Central memory CD4-positive, alpha-beta T cell (primary cell): Measurements from ENCODE around the gene LYPD6B.

Source experiments
- DNase-seq: peaks from one replicate; pipeline ENCODE4 v3.0.0; 2022

LYPD6B gene

DNA sequence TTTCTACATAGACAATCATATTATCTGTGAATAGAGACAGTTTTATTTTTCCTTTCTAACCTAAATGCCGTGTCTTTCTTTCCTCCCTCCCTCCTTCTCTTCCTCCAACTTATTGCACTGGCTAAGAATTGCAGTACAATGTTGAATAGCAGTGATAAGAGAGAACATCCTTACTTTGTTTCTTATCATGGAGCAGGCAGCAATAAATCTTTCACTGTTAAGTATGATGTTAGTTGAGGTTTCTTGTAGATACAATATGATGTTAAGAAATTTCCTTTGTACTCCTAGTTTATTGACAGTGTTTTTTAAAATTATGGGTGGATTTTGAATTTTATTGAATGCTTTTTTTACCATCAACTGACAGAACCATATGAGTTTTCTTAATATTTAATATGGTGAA is 6.0 kb downstream of the LYPD6B start:
- no peak for DNase-seq

DNA sequence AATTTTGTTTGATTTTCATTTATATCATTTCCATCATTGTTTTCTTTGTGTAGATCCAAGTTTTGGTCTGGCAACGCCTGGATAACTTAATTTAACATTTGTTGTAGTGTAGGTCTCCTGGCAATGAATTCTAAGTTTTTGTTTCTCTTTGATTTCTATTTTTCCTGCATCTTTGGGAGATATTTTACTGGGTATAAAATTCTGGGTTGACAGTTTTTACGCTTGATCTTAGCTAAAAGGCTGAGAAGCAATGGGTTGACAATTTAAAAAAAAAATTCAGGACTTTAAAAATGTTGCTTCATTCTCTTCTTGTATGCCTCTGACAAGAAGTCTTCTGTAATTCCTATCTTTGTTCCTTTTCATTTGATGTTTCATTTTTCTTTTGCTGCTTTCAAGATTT is 8.6 kb downstream of the LYPD6B start:
- no peak for DNase-seq

DNA sequence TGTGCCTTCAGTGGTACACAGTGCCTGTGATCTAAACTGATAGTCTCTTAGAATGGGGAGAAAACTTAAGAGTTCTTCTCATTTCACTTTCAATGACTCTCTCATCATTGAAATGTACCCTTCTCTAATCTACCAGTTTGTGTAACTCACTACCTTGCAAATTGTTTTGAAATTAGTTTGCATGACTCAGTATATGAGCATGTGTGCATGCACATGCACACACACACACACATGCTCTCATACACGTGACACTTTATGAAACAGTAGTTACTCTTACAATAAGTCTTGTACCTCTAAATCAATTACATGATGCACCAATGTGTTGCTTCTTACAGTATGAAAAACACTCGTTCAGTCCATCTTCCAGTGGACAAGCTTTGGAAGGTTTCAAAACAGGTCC is 10.6 kb downstream of the LYPD6B start:
- DNase-seq, result no peak

DNA sequence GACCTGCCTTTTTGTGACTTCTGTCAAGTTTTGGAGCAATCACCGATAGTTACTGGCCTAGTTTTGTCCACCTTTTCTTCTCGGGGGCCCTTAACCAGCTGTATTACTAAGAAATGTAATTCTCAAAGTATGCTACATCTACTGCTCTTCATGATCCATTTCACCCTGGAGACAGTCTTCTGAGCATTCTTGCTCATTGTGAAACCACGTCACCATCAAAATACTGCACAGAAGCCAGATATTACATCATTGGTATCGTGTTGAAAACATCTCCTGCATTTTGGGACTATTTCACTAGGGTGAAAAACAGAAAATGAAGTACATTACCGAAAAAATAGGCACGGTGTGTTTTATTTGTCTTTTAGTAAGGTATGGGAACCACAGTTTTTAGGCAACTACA is 11.7 kb downstream of the LYPD6B start:
- no peak for DNase-seq

DNA sequence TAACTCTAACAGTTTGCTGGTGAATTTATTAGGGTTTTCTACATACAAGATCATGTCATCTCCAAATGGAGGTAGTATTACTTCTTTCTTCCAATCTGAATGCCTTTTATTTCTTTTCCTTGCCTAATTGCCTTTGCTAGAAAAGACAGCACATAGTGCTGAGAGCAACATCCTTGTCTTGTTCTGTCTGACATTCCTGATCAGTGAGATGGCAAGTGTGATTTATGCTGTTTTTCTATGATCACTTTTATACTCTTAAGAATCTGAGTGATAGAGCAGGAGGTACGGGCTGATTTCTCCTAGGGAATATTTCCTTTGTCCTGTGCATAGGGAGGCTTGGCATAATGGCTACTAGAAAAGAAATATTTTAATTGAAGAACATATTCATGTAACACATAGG is 17.3 kb downstream of the LYPD6B start:
- DNase-seq, result no peak

DNA sequence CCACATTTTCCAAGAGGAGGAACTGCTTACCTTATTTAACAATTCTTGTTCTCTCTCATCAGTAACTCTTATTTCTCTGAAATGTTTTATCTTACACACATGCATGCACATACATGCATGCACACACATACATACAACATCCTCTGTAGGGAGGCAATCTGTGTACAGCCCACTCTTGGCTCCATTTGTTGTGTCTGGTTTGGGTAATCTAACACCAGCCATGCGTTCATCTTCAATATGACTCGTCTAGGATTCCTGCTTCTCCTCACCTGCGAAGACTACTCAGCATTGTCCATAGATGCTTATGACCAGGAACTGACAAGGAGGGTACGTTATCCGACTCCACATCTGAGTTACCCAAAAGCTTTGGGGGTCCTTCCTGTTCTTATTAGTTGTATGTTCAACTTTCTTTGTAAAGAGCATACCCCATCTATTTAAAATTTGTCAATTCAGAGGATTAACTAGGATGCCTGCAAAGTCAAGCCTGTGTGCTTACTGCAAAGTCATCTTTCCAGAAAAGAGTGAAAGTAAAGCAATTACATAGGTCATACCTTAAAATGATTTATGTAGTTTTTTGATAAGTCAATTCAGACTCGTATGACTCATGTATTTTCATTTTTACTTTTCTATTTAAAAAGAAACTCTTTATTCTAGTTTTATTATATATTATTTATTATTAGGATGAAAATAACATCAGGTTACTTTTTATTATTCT is 18.2 kb downstream of the LYPD6B start:
- no peak for DNase-seq

DNA sequence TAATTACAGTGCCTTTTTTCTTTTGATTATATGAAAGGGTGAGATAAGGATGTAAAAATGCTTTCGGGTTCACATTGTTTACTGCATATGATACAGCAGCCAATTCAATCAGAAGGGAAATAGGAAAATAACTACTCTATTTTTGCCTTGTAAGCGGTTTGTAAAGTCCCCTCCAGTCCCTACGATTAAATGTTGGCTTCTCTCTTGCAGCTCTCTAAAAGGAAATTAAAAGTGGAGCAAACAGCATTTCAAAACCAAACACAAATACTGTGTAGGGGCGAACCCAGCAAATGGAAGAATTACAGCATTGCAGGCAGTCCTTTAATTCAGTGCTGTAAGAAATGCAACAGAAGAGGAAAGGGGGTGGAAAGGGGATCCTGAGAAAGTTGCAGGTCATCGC is 18.9 kb downstream of the LYPD6B start:
- no peak for DNase-seq

DNA sequence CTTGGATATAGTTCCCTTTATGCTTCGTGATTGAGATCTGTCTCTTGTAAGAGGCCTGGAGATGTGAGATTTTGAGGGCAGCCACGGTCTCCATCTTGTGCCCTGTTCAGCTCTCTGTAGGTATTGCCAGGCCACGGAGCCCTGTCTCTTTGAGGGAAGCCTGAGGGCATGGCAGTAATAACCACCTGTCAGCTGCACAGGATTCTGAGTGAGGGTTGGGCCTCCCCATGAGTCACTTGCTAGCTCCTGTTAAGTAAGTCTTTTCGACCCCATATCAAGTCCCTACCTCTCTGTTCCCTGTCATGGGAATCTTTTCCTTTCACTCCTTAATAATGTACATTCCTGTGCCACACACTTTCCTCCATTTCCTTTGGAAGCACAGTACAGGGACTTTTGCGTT is 20.4 kb downstream of the LYPD6B start:
- no peak for DNase-seq

DNA sequence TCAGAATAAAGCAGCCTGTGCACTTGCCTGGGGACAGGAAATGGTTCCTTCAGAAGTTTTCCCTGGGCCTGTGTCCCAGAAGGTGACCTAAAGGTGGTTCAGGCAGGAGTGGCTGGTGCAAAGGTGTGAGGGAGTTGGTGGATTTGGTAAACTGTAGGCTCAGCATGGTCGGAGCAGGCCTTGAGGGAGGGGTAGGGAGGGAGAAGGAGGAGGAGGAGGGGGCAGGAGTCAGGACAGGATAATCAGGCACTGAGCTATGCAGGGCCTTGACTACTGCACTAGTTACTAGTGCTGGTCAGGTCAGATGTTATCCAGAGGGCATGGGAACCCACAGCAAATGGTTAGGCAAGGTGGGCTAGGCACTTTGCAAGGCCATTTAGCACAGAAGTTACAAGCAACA is 21.3 kb downstream of the LYPD6B start:
- DNase-seq, result no peak

DNA sequence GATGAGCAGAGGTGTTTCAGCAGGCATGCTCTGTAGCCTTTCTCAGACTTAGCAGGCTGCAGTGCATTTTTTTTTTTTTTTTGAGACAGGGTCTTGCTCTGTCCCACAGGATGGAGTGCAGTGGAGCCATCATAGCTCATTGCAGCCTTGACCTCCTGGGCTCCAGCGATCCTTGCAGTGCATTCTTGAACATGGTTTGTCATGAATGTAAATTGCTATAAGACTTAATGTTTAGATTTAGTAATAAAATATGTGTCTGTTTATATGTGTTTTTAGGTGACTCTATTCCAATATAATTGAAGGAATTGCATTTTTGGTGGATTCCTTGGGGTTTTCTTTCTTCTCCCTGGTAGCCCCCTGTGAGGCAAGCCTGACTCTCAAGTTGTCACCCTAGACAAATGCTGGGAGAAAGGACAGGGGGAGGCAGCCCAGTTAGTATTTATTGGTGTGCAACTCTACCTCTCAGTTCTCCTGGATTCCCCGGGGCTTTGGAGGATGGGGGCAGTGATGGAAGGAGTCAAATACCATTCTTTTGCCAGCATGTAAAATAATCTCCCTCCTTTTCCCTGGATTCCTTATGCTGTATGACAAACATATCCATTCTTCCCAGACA is 22.7 kb downstream of the LYPD6B start:
- no peak for DNase-seq

DNA sequence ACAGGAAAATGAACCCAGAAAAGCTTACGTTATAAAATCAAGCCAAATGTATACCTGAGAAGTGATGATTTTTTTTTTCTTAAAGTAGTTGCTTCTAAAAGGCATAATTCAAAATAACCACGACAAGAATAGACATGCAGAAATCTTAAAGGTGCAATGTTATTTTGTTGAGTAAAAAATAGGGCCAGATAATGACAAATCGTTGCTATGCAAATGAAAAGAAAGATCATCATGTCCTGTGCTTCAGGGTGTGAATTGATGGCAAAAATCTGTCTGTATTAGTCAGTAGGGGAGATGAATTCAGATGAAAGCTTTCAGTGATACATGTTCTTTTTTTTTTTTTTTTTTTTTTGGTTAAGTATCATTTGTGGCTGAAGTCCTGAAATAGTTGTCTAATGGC is 24.0 kb downstream of the LYPD6B start:
- no peak for DNase-seq

DNA sequence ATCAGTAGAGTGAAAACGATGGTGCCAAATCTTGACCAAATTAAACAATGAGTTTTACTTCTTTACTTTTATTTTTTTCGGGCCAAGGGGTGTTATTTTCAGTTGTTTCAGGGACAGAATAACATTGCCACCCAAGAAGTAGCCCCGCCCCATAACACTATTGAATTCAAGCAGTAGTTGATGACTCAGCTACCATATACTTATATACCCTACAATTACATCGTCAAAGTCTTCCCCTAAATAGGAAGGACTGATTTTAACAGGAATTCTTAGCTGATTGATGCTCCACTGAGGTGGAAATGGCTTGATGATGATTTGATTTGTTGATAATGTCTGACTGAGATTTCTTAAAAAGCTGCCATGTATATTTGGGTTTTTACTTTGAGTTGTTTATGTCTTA is 24.7 kb downstream of the LYPD6B start:
- no peak for DNase-seq

DNA sequence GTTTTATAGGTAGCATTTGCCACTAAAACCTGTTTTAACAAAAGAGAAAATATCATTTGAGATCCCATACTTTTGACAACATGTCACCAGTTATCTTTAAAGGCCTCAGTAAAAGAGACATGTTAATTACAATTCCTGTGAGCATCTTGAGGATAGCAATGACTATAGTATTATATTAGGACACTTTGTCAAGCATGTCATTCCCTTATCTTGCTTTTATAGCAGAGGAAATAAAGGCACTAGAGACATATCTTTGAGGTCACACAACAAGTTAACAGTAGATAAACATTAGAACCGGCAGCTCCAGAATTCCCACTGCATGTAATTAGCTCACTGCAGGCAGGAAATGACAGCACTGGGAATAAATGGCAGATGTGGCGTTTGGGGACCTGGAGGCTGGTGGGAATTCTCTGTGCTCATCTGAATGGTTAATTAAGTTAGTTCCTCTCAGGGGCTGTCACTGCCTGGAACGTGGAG is 25.9 kb downstream of the LYPD6B start:
- no peak for DNase-seq

DNA sequence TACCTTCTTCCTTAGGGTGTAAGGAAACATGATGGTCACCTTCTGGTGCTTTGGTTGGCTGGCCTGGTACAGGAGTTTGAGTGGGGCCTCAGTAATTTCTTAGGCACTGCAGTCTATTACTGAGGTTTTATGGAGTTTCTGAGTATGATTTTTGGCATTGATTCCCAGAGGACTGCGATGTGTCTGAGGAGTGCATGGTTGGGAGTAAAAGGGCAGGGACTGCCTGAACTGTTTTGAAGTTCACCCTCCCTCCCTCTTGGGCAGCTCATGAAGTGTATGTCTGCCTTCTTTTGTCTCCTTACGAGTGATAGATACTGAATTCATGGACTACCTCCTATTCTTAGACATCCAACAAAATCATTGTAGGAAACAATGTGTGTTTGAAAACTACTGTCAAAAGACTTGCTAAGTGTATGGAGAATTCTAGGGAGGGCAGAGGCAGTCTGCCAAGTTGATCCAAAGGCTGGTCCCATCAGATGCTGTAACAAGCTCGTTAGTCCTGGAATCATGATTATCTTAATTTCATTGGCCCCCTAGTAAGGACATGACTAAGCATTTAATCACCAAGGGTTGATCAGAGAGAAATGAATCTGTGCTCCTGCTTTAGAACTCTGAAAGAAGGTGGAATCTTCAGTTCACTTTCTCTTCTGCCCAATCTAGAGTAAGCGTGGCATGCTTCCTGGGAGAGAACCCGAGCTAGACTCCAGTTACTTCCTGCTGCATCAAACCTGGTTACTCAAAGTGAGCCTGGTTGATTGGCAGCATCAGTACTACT is 26.5 kb downstream of the LYPD6B start:
- no peak for DNase-seq

DNA sequence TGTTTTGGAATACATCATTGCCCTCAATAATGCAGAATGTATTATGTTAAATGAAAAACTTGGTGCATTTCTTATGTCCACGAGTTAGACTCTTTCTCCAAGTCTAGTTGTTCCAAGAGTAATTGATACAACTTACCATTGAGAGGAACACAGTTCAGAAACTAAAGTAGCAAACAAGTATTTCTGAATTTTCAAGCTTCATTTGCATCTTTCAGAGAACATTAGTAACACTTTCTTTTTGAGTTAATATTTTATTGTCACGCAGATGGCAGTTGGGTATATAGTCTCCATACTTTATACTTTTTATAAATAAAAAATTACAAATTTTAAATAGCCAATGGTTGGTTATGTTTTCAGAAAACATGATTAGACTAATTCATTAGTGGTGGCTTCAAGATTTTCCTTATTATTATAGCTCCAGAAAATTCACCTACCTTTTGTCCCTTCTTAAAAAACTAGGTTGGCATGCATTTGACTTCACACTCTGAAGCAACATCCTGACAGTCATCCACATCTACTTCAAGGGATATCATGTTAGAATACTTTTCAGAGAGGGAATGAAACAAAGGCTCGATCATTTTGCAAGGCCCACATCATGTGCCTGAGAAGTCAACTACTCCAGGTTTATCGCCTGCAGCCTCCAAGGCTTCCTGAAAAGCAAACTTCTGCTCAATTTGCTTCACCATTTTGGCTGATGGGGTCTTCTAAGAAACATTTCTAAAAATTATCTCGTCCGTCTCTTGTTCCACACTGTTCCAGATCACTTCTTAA is 29.9 kb downstream of the LYPD6B start:
- no peak for DNase-seq

DNA sequence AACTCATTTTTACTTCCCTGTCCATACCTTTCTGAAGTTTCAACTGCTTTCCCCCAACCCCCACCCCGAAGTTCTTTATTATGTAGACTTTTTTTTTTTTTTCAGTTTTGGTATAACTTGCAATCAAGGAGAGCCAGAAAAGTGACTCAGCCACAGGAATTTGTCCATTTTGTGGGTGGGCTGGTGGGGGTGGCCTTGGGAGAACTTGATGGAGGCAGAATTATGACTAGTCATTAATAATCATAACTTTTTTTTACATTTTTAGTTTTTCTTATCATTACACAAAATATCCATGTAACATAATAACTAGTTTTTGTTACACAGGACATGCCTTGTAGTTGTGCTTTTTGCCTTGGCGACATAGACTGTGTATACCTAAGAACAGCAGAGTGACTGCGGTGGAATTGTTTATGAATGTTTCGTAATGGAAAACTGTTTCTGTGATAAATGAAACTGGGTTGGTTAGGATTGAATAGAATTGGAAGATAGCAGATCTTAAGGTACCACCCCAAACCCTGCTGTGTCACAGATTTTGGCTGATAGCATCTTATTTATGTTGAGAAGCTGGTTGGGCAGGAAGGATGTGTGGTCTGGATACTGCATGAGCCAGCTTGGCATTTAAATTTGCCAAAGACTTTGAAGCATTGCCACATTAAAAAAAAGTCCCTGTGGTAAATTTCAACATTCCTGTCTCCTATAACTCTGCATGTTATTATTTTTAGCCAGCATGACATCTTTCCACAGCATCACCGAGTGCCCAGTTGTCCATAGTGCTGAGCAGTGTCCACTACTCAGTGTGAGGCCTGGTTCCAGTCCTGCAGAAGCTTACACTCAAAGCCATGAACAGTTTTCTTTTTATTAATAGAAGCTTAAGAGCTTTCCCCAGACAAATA is 30.7 kb downstream of the LYPD6B start:
- DNase-seq, result peak; percentile 72

DNA sequence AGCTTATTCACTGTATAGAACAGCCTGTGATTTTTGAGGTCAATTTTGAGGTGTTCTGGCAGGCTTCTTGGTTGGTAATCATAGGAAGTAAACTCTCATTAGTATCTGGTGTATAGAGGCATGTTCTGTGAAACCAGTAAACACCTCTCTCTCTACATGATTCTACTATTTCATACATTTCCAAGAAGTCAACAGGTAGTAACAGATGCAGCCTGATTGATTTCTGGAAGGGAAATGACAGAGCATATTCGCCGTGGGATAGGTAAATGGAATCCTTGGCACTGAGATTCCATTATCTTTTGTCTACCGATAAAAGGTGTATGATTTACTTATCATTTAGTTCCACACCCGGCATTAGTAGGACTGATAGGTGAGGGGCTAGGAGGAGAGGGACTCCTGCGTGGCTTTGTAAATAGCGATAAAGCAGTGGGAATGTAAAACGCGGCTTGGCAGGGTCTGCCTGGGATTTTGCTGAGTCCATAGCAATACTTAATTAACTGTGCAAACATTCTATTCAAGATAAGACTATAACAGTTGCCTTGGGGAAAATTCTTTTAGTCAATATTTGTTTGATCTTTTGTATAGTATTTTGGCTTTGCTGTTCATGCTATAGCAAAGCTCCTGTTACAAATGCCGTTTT is 32.3 kb downstream of the LYPD6B start:
- no peak for DNase-seq

DNA sequence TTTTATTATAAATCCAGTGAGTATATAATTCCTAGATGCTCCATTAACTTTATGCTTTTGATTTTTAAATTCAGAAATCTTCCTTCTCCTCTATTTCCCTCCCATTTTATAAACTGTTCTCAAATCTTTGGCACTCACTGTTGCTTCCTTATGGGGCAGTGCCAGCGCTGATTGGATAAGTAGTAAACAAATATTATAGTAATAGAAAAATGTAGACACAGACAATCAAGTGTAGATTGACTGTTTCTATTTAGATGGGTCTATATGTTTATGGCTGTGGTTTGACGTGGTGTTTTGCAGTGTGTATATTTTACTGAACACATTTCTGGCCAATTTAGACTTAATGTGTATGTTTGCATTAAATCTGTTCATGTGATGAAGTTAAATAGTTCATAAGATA is 36.6 kb downstream of the LYPD6B start:
- DNase-seq, result no peak

DNA sequence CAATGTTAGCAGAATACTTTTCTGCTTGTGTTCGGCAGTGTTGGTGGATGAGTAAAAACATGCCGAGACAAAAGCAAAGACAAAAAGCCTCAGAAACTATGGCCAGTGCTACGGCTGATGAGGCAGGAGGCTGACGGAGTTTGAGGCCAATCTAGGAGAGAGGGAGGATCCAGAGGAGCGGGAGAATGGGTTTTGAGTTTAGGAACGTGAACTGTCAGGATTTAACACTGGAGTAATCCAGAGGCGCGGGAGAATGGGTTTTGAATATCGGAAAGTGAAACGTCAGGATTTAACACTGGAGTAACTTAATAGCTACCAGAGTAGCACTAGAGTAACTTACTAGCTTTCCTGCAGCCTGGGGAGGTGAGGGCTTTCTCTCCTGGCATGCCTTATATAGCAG is 37.4 kb downstream of the LYPD6B start:
- DNase-seq, result no peak

DNA sequence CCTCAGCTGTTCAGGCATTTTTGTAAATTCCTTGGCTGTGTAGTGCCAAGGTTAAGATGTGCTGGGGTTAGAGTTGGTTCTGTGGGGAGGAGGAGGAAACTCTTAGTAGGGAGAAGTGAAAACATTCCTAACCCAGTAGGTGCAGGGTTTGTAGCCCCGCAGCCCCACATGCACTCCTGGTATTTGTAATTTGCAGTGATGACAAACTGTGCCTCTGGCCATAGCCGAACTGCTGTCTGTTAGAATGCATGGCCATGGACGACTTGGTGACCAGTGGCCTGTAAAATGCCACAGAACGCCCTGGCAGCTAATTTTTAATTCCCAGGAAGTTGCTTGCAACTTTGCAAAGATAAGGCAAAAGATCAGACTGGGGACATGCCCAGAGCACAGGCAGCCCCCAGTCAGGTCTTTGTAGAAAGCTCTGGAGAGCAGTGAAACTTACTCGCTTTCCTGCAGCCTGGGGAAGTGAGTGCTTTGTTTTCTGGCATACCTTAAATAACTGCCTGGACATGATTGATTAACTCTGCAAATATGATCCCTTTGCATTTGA is 38.4 kb downstream of the LYPD6B start:
- DNase-seq, result no peak

DNA sequence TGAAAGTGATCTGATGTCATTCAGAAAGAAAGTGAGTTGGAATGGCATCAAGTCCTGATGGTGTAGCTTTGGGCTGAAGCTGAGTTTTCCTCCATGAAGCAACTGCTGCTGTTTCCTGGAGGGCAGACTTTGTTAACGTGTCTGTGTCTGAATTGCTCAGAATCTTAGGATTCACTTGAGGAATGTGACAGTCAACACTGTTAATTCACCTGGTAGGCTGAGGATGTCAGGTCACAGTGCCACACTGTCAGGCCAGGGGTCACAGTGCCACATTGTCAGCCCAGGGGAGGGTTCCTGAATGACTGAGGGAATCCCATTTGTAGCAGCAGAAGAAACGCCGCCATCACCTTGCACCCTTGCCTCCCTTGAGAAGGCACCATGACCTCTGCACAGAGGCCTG is 39.4 kb downstream of the LYPD6B start:
- DNase-seq, result no peak
